A673 (cell line): ENCODE results near the gene CFAP107. TPM values are rescaled to one million over a fixed set of nuclear protein-coding genes. Genes with fewer than 3 reads are reported as not detected.
"Not testable (repeated sequence)": the region's sequence is repeated elsewhere in the genome, so short reads cannot be mapped to it uniquely, and the experiment has no call there.

Source experiments
- BruUV-seq: library from RNA; stranded (reverse); fragments of 400-500 nt; replicated peaks from 2 replicates; lab custom pipeline; 2021; lab: Mats Ljungman, UMichigan
- CTCF ChIA-PET: fragments of 300-600 bp; sonication (Branson Sonifier 250); formaldehyde crosslinking; loops from one replicate; lab custom pipeline; 2022; ENCODE audit warnings: antibody characterized with exemption; lab: Charles Lee
- POLR2A ChIA-PET: fragments of 300-600 bp; sonication (Branson Sonifier 250); formaldehyde crosslinking; loops from one replicate; lab custom pipeline; 2022; ENCODE audit warnings: antibody characterized with exemption; ENCODE audit not compliant: low non-redundant PET; lab: Charles Lee
- DNase-seq: peaks from one replicate; pipeline ENCODE4 v3.0.0-alpha.2; 2015; ENCODE audit warnings: low spot score
- H3K27ac ChIP-seq: fragments of 200-600 bp; sonication (generic); 2 replicates; pipeline ENCODE4 v1.5.1; 2016; ENCODE audit warnings: mixed run types, low read depth, mild to moderate bottlenecking, mixed read lengths, antibody characterized with exemption, low read length; ENCODE audit not compliant: poor library complexity, severe bottlenecking
- H3K27me3 ChIP-seq: fragments of 200-600 bp; sonication (generic); replicated peaks from 2 replicates; pipeline ENCODE4 v1.6.1; 2017; ENCODE audit warnings: mixed run types, low read depth, mild to moderate bottlenecking, mixed read lengths, antibody characterized with exemption, low read length; ENCODE audit not compliant: insufficient read depth, poor library complexity
- H3K36me3 ChIP-seq: fragments of 200-600 bp; sonication (generic); 2 replicates; pipeline ENCODE4 v1.6.1; 2016; ENCODE audit warnings: mixed run types, mild to moderate bottlenecking, mixed read lengths, antibody characterized with exemption, low read length; ENCODE audit not compliant: insufficient read depth, poor library complexity, severe bottlenecking
- H3K4me1 ChIP-seq: fragments of 200-600 bp; sonication (generic); 2 replicates; pipeline ENCODE4 v1.6.1; 2017; ENCODE audit warnings: mixed run types, mild to moderate bottlenecking, mixed read lengths, antibody characterized with exemption, low read length; ENCODE audit not compliant: insufficient read depth, poor library complexity, severe bottlenecking
- H3K4me3 ChIP-seq: fragments of 200-600 bp; sonication (generic); 2 replicates; pipeline ENCODE4 v1.5.1; 2016; ENCODE audit warnings: low read depth, mixed run types, mild to moderate bottlenecking, mixed read lengths, low read length; ENCODE audit not compliant: poor library complexity, severe bottlenecking
- H3K9me3 ChIP-seq: fragments of 200-600 bp; sonication (generic); 2 replicates; pipeline ENCODE4 v1.6.1; 2016; ENCODE audit warnings: mixed run types, low read depth, mild to moderate bottlenecking, mixed read lengths, antibody characterized with exemption, low read length; ENCODE audit not compliant: poor library complexity, severe bottlenecking
- CTCF ChIP-seq: fragments of 300-800, 200-600 bp; sonication (generic); conservative IDR thresholded peaks from 2 replicates; pipeline ENCODE4 v1.5.1; 2017; ENCODE audit warnings: low read depth, mild to moderate bottlenecking, antibody characterized with exemption, low read length, moderate library complexity, mixed read lengths
- EZH2 ChIP-seq: fragments of 200-600 bp; sonication (generic); IDR thresholded peaks from 2 replicates; pipeline ENCODE4 v1.6.1; 2017; ENCODE audit warnings: borderline replicate concordance, low read depth, mild to moderate bottlenecking, mixed read lengths, antibody characterized with exemption, low read length; ENCODE audit not compliant: poor library complexity, severe bottlenecking
- intact Hi-C: fragments of 100-400 bp; cut with micrococcal nuclease; formaldehyde crosslinking; loops from one replicate; pipeline ENCODE4 v1.10.0; 2022; ENCODE audit not compliant: unreplicated experiment
- total RNA-seq: library from RNA; stranded (reverse); gene quantifications from 2 replicates; pipeline ENCODE4 v1.2.3, GENCODE V29; 2021

Gene CFAP107
- total RNA-seq, 1 experiment from 2014 or later = not detected

GRCh38 chr1:12712076-12712475, 33.9 kb upstream of the CFAP107 start:
- ChIA-PET POLR2A (no interaction called here), CTCF (no interaction called here)
- TF ChIP-seq EZH2 (no peak), CTCF (no peak)

DNA sequence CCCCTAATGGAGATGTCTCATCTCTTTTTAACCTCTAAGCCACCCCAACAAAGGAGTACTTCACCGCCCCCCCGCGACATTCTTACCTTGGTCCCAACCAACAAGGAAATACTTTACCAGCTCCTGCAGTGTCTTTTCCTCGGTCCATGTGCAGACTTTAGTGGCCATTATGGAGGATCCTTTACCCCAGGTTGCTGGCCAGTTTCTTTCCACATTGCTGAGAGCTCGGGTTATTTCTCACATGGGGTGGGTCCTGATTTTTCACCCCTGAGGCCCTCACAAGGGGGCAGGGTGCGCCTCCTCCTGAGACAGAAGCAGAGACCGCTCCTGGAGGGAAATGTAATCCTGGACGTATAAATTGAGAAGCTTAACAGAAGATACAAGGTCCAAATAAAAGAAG, 33.1 kb upstream of the CFAP107 start:
- DNase-seq = no peak
- no peak overlapping the region for H3K27ac ChIP-seq
- H3K27me3 ChIP-seq = no peaks in the 10 kb centered on the region
- H3K9me3 ChIP-seq = no peaks in the 10 kb centered on the region
- no peaks in the 10 kb centered on the region for H3K36me3 ChIP-seq
- no TSS peak for BruUV-seq
- intact Hi-C loops = no loop called here
- H3K4me1 ChIP-seq = peaks cover 6% of the 10 kb centered on the region
- no peak for TF ChIP-seq CTCF
- TF ChIP-seq EZH2 = no peak
- CTCF ChIA-PET = no interaction called here
- POLR2A ChIA-PET = no interaction called here
- H3K4me3 ChIP-seq = no peak overlapping the region

More at GRCh38 chr1:12712076-12712475, 33.9 kb upstream of the CFAP107 start:
- no TSS peak for BruUV-seq
- intact Hi-C loops = no loop called here
- H3K36me3 ChIP-seq = no peaks in the 10 kb centered on the region
- peaks cover 6% of the 10 kb centered on the region for H3K4me1 ChIP-seq
- no peak overlapping the region for H3K27ac ChIP-seq
- no peaks in the 10 kb centered on the region for H3K27me3 ChIP-seq
- H3K4me3 ChIP-seq = no peak overlapping the region
- H3K9me3 ChIP-seq = no peaks in the 10 kb centered on the region
- DNase-seq = no peak

DNA sequence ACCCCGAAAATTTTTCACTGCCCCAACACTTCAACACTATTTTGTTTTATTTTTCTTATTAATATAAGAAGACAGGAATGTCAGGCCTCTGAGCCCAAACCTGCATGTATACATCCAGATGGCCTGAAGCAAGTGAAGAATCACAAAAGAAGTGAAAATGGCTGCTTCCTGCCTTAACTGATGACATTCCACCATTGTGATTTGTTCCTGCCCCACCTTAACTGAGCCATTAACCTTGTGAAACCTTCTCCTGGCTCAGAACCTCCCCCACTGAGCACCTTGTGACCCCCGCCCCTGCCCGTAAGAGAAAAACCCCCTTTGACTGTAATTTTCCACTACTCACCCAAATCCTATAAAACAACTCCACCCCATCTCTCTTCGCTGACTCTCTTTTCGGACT, 32.3 kb upstream of the CFAP107 start:
- POLR2A ChIA-PET, CTCF ChIA-PET, H3K36me3 ChIP-seq, BruUV-seq, H3K9me3 ChIP-seq, H3K27me3 ChIP-seq, H3K4me1 ChIP-seq, H3K27ac ChIP-seq, H3K4me3 ChIP-seq, intact Hi-C loops, DNase-seq: not testable (repeated sequence)

- intact Hi-C loops = no loop called here
- Histone ChIP-seq H3K4me1 (peaks cover 6% of the 10 kb centered on the region), H3K27ac (no peak overlapping the region), H3K9me3 (no peaks in the 10 kb centered on the region), H3K4me3 (no peak overlapping the region), H3K27me3 (no peaks in the 10 kb centered on the region), H3K36me3 (no peaks in the 10 kb centered on the region)
- CTCF ChIA-PET = no interaction called here
- no TSS peak for BruUV-seq
- no peak for TF ChIP-seq CTCF
- TF ChIP-seq EZH2 = no peak
- no peak for DNase-seq
- POLR2A ChIA-PET = no interaction called here
Observed at GRCh38 chr1:12714710-12715475, 31.1 kb upstream of the CFAP107 start.
